IMR-90 (cell line): Measurements from ENCODE around the gene CLIC5. TPM values are rescaled to one million over a fixed set of nuclear protein-coding genes. Genes with fewer than 3 reads are reported as not detected.

ENCODE experiments used
- ATAC-seq: fragments of 200-7000 bp; cut with Tn5 transposase; 2 replicates; pipeline ENCODE4 v1.9.1; 2020; ENCODE audit warnings: low read depth, mild to moderate bottlenecking, moderate library complexity
- BruUV-seq: library from RNA; stranded (reverse); fragments of 400-500 nt; replicated peaks from 2 replicates; lab custom pipeline; 2021; lab: Mats Ljungman, UMichigan
- CTCF ChIA-PET: fragments of 300-600 bp; formaldehyde crosslinking; extraction: SDS; loops from one replicate; lab custom pipeline; 2021; ENCODE audit warnings: antibody characterized with exemption; lab: Yijun Ruan, JAX
- POLR2A ChIA-PET: fragments of 300-600 bp; sonication (Branson Sonifier 250); formaldehyde crosslinking; loops from one replicate; lab custom pipeline; 2022; ENCODE audit warnings: antibody characterized with exemption; ENCODE audit not compliant: unreplicated experiment; lab: Charles Lee
- DNase-seq: peaks from one replicate; pipeline ENCODE4 v3.0.0; 2013
- H2AFZ ChIP-seq: replicated peaks from 2 replicates; pipeline ENCODE3; 2013; ENCODE audit warnings: low read length, mild to moderate bottlenecking; ENCODE audit not compliant: poor library complexity
- H2AK5ac ChIP-seq: 2 replicates; pipeline ENCODE4 v1.6.1; 2013; ENCODE audit warnings: low read depth, low read length, inconsistent platforms
- H2AK9ac ChIP-seq: replicated peaks from 2 replicates; pipeline ENCODE3; 2013; ENCODE audit warnings: mild to moderate bottlenecking, low read depth, low read length, moderate library complexity; ENCODE audit not compliant: poor library complexity
- H2BK120ac ChIP-seq: 2 replicates; pipeline ENCODE4 v1.6.1; 2013; ENCODE audit warnings: low read depth, low read length, inconsistent platforms
- H2BK15ac ChIP-seq: 3 replicates; pipeline ENCODE4 v1.6.1; 2013; ENCODE audit warnings: low read depth, low read length, inconsistent platforms
- H2BK20ac ChIP-seq: 2 replicates; pipeline ENCODE4 v1.6.1; 2013; ENCODE audit warnings: low read depth, mild to moderate bottlenecking, inconsistent platforms, low read length, moderate library complexity
- H2BK5ac ChIP-seq: 2 replicates; pipeline ENCODE4 v1.6.1; 2013; ENCODE audit warnings: mild to moderate bottlenecking, low read depth, low read length, inconsistent platforms; ENCODE audit not compliant: poor library complexity, severe bottlenecking
- H3K14ac ChIP-seq: replicated peaks from 2 replicates; pipeline ENCODE4 v1.6.1; 2013; ENCODE audit warnings: low read depth, low read length, inconsistent platforms
- H3K18ac ChIP-seq: 2 replicates; pipeline ENCODE4 v1.6.1; 2013; ENCODE audit warnings: low read depth, low read length, control low read depth
- H3K23ac ChIP-seq: 2 replicates; pipeline ENCODE4 v1.6.1; 2013; ENCODE audit warnings: low read depth, low read length, inconsistent platforms
- H3K27ac ChIP-seq: 2 replicates; pipeline ENCODE4 v1.5.1; 2013; ENCODE audit warnings: mild to moderate bottlenecking, control low read depth, low read length; ENCODE audit not compliant: insufficient read depth
- H3K27me3 ChIP-seq: 2 replicates; pipeline ENCODE4 v1.6.1; 2013; ENCODE audit warnings: low read length; ENCODE audit not compliant: control insufficient read depth, insufficient read depth
- H3K36me3 ChIP-seq: 2 replicates; pipeline ENCODE4 v1.6.1; 2013; ENCODE audit warnings: low read length, mixed read lengths; ENCODE audit not compliant: control insufficient read depth, insufficient read depth
- H3K4ac ChIP-seq: 2 replicates; pipeline ENCODE4 v1.6.1; 2013; ENCODE audit warnings: low read depth, low read length, inconsistent platforms
- H3K4me1 ChIP-seq: 2 replicates; pipeline ENCODE4 v1.6.1; 2013; ENCODE audit warnings: low read length, mixed read lengths; ENCODE audit not compliant: control insufficient read depth, insufficient read depth
- H3K4me2 ChIP-seq: 2 replicates; pipeline ENCODE4 v1.6.1; 2013; ENCODE audit warnings: low read depth, mild to moderate bottlenecking, control low read depth, low read length, moderate library complexity
- H3K4me3 ChIP-seq: 2 replicates; pipeline ENCODE4 v1.5.1; 2013; ENCODE audit warnings: low read depth, mild to moderate bottlenecking, control low read depth, low read length, moderate library complexity; ENCODE audit not compliant: insufficient read depth
- H3K56ac ChIP-seq: 2 replicates; pipeline ENCODE4 v1.6.1; 2013; ENCODE audit warnings: low read length, inconsistent platforms; ENCODE audit not compliant: insufficient read depth; ENCODE audit errors: extremely low read depth
- H3K79me1 ChIP-seq, 2 experiments: 2 replicates each; pipeline ENCODE4 v1.6.1; 2013; ENCODE audit warnings: low read length in 2 of 2, inconsistent platforms in 1 of 2, low read depth in 1 of 2
- H3K9ac ChIP-seq: 2 replicates; pipeline ENCODE4 v1.6.1; 2013; ENCODE audit warnings: low read depth, low read length, control low read depth
- H3K9me1 ChIP-seq: 2 replicates; pipeline ENCODE4 v1.6.1; 2013; ENCODE audit warnings: low read length, inconsistent platforms; ENCODE audit not compliant: insufficient read depth
- H3K9me3 ChIP-seq: 2 replicates; pipeline ENCODE4 v1.6.1; 2013; ENCODE audit warnings: low read length; ENCODE audit not compliant: control insufficient read depth, insufficient read depth
- H4K20me1 ChIP-seq: 2 replicates; pipeline ENCODE4 v1.6.1; 2013; ENCODE audit warnings: low read length, inconsistent platforms; ENCODE audit not compliant: insufficient read depth
- H4K5ac ChIP-seq: 2 replicates; pipeline ENCODE4 v1.6.1; 2013; ENCODE audit warnings: mild to moderate bottlenecking, low read depth, low read length, control low read depth
- H4K8ac ChIP-seq, 2 experiments: 2 replicates each; pipeline ENCODE4 v1.6.1; 2013; ENCODE audit warnings: low read depth in 2 of 2, low read length in 2 of 2, control low read depth in 1 of 2, inconsistent platforms in 1 of 2
- H4K91ac ChIP-seq: 2 replicates; pipeline ENCODE4 v1.6.1; 2013; ENCODE audit warnings: low read depth, low read length, inconsistent platforms; ENCODE audit not compliant: insufficient read depth
- BHLHE40 ChIP-seq: fragments of 150-350 bp; IDR thresholded peaks from 2 replicates; pipeline ENCODE4 v1.6.1; 2016; ENCODE audit warnings: mild to moderate bottlenecking, low read depth, low read length
- CEBPB ChIP-seq: IDR thresholded peaks from 2 replicates; pipeline ENCODE4 v1.6.1; 2012; ENCODE audit warnings: low read depth, low read length, improper control_type of control experiment
- CTCF ChIP-seq: conservative IDR thresholded peaks from 2 replicates; pipeline ENCODE4 v1.5.1; 2012; ENCODE audit warnings: mild to moderate bottlenecking, low read depth, low read length, improper control_type of control experiment
- FOS ChIP-seq: fragments of 150-350 bp; IDR thresholded peaks from 2 replicates; pipeline ENCODE4 v1.6.1; 2016; ENCODE audit warnings: low read depth, low read length
- MAFK ChIP-seq: IDR thresholded peaks from 2 replicates; pipeline ENCODE4 v1.6.1; 2012; ENCODE audit warnings: low read depth, low read length, improper control_type of control experiment
- MXI1 ChIP-seq: IDR thresholded peaks from 2 replicates; pipeline ENCODE4 v1.6.1; 2012; ENCODE audit warnings: low read depth, mild to moderate bottlenecking, low read length, moderate library complexity, borderline replicate concordance
- NFE2L2 ChIP-seq: fragments of 150-350 bp; IDR thresholded peaks from 2 replicates; pipeline ENCODE4 v1.6.1; 2016; ENCODE audit warnings: low read depth, mild to moderate bottlenecking, low read length
- POLR2A ChIP-seq: IDR thresholded peaks from 2 replicates; pipeline ENCODE4 v1.6.1; 2012; ENCODE audit warnings: mild to moderate bottlenecking, low read depth, low read length
- RAD21 ChIP-seq: IDR thresholded peaks from 2 replicates; pipeline ENCODE4 v1.6.1; 2012; ENCODE audit warnings: low read length, improper control_type of control experiment
- RCOR1 ChIP-seq: IDR thresholded peaks from 2 replicates; pipeline ENCODE4 v1.6.1; 2012; ENCODE audit warnings: mild to moderate bottlenecking, low read length, improper control_type of control experiment; ENCODE audit not compliant: insufficient replicate concordance
- RFX5 ChIP-seq: IDR thresholded peaks from 2 replicates; pipeline ENCODE4 v1.8.0; 2012; ENCODE audit warnings: low read depth, mild to moderate bottlenecking, low read length, moderate library complexity
- SMC3 ChIP-seq: fragments of 150-350 bp; IDR thresholded peaks from 2 replicates; pipeline ENCODE4 v1.6.1; 2016; ENCODE audit warnings: low read depth, mild to moderate bottlenecking, antibody characterized with exemption, low read length, moderate library complexity
- USF2 ChIP-seq: fragments of 150-350 bp; IDR thresholded peaks from 2 replicates; pipeline ENCODE4 v1.6.1; 2017; ENCODE audit warnings: mild to moderate bottlenecking, antibody characterized with exemption, low read length, low read depth
- WGBS, 2 experiments: methylation state at CpG; one replicate each; pipeline versions ENCODE4 v1.1.5 to v1.1.7; 2013; ENCODE audit warnings: missing lambda C conversion rate in 2 of 2; ENCODE audit not compliant: insufficient read length in 1 of 2; ENCODE audit errors: extremely low coverage in 2 of 2; 5-methylcytosine and 5-hydroxymethylcytosine counted together
- dilution Hi-C: fragments of 300-500 bp; cut with HindIII; formaldehyde crosslinking; loops from one replicate; pipeline ENCODE4 v1.14.3; 2018; ENCODE audit warnings: low sequenced_read_pairs; ENCODE audit not compliant: unreplicated experiment
- in situ Hi-C: fragments of 300-500 bp; cut with MboI; formaldehyde crosslinking; loops from 3 replicates; pipeline ENCODE4 v1.14.3; 2019; ENCODE audit warnings: low sequenced_read_pairs, inconsistent platforms, mixed read lengths
- intact Hi-C: fragments of 100-400 bp; cut with micrococcal nuclease; formaldehyde crosslinking; loops from 2 replicates; pipeline ENCODE4 v1.10.0; 2022
- polyA plus RNA-seq, 3 experiments: library from polyadenylated mRNA; depleted of rRNA; stranded (reverse); fragments of >200 nt; gene quantifications; 2 replicates each; pipeline ENCODE4 v1.2.3, GENCODE V29; 2012; ENCODE audit warnings: low replicate concordance in 1 of 3
- total RNA-seq: library from RNA; depleted of rRNA; stranded (reverse); fragments of >200 nt; gene quantifications from 2 replicates; pipeline ENCODE4 v1.2.3, GENCODE V29; 2012
- TF ChIP-seq, protein P1 (sequence below): fragments of 150-350 bp; IDR thresholded peaks from 2 replicates; pipeline ENCODE4 v1.6.1; 2016; ENCODE audit warnings: low read depth, mild to moderate bottlenecking, low read length, moderate library complexity, borderline replicate concordance

The CLIC5 gene
- total and polyA plus RNA-seq, 2 of the 4 experiments (the other 2 are of a cell fraction), result not detected

DNA sequence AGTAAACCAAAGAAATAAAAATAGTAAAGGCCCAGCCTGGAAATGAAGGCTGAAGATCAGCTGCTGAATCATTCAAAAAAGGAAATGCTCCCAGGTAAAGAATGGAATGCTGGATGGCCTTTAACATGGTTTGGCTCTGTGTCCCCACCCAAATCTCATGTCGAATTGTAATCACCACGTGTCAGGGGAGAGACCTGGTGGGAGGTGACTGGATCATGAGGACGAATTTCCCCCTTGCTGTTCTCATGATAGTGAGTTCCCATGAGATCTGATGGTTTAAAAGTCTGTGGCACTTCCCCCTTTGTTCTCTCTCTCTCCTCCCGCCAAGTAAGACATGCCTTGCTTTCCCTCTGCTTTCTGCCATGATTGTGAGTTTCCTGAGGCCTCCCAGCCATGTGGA, 9.9 kb upstream of the CLIC5 start:
- no peak overlapping the region for H2BK5ac ChIP-seq
- H3K27ac ChIP-seq, result no peak overlapping the region
- H4K8ac ChIP-seq, result no peak overlapping the region
- H3K18ac ChIP-seq, result no peak overlapping the region
- no peak overlapping the region for H3K56ac ChIP-seq
- H2BK15ac ChIP-seq, result no peak overlapping the region
- H3K9ac ChIP-seq, result no peak overlapping the region
- no peak overlapping the region for H3K4me2 ChIP-seq
- no peak overlapping the region for H2AK9ac ChIP-seq
- ATAC-seq (no peak), DNase-seq (no peak)
- H3K4me3 ChIP-seq, result no peak overlapping the region
- H3K4me1 ChIP-seq, result no peaks in the 10 kb centered on the region
- TF ChIP-seq CTCF, result no peak
- no peak for TF ChIP-seq USF2
- no peak for TF ChIP-seq RAD21
- no peak for TF ChIP-seq RFX5
- TF ChIP-seq SMC3, result no peak
- TF ChIP-seq FOS, result no peak
- TF ChIP-seq, protein P1, sequence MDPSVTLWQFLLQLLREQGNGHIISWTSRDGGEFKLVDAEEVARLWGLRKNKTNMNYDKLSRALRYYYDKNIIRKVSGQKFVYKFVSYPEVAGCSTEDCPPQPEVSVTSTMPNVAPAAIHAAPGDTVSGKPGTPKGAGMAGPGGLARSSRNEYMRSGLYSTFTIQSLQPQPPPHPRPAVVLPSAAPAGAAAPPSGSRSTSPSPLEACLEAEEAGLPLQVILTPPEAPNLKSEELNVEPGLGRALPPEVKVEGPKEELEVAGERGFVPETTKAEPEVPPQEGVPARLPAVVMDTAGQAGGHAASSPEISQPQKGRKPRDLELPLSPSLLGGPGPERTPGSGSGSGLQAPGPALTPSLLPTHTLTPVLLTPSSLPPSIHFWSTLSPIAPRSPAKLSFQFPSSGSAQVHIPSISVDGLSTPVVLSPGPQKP, result no peak
- TF ChIP-seq MAFK, result no peak
- no peak for TF ChIP-seq BHLHE40
- TF ChIP-seq MXI1, result no peak
- no peak for TF ChIP-seq POLR2A
- TF ChIP-seq RCOR1, result no peak
- TF ChIP-seq NFE2L2, result no peak
- TF ChIP-seq CEBPB, result no peak
- H3K9me1 ChIP-seq, result no peaks in the 10 kb centered on the region
- H3K23ac ChIP-seq, result no peak overlapping the region
- no peak overlapping the region for H2BK120ac ChIP-seq
- H3K9me3 ChIP-seq, result no peaks in the 10 kb centered on the region
- no peak overlapping the region for H3K4ac ChIP-seq
- no peaks in the 10 kb centered on the region for H3K27me3 ChIP-seq
- no peak overlapping the region for H3K14ac ChIP-seq
- no peak overlapping the region for H2BK20ac ChIP-seq
- H4K5ac ChIP-seq, result no peak overlapping the region
- H2AK5ac ChIP-seq, result no peak overlapping the region
- H4K91ac ChIP-seq, result no peak overlapping the region
- H3K79me1 ChIP-seq, result no peaks in the 10 kb centered on the region
- intact Hi-C loops (no loop called here), in situ Hi-C loops (no loop called here), dilution Hi-C loops (no loop called here)
- no peaks in the 10 kb centered on the region for H3K36me3 ChIP-seq
- CTCF ChIA-PET, result no interaction called here
- WGBS, 2 experiments, result no CpG with 5 or more reads among the region's 4 CpGs
- no peak overlapping the region for H2AFZ ChIP-seq
- H4K20me1 ChIP-seq, result no peaks in the 10 kb centered on the region
- BruUV-seq, result no TSS peak
- POLR2A ChIA-PET, result no interaction called here
